WTC11 (cell line): Measurements from ENCODE around the gene C12orf50. TPM values are rescaled to one million over a fixed set of nuclear protein-coding genes. Genes with fewer than 3 reads are reported as not detected.

ENCODE experiments used
- ATAC-seq: fragments of 200-7000 bp; cut with Tn5 transposase; 2 replicates; pipeline ENCODE4 v1.10.0; 2021; ENCODE audit warnings: mild to moderate bottlenecking, moderate library complexity
- CTCF ChIA-PET: fragments of 300-600 bp; sonication (Branson Sonifier 250); formaldehyde crosslinking; loops from one replicate; lab custom pipeline; 2021; ENCODE audit warnings: antibody characterized with exemption; lab: Charles Lee
- POLR2A ChIA-PET: fragments of 350-600 bp; sonication (Branson Sonifier 250); formaldehyde crosslinking; loops from one replicate; lab custom pipeline; 2021; ENCODE audit warnings: antibody characterized with exemption; lab: Charles Lee
- DNase-seq: peaks from one replicate; pipeline ENCODE4 v3.0.0; 2021; ENCODE audit warnings: low spot score
- H3K27ac Mint-ChIP-seq: 2 replicates; pipeline ENCODE4 v1.8.0; 2021; ENCODE audit warnings: mixed read lengths
- H3K27me3 Mint-ChIP-seq: 2 replicates; pipeline ENCODE4 v1.8.0; 2021; ENCODE audit warnings: low read depth, mild to moderate bottlenecking, moderate library complexity, mixed read lengths
- H3K36me3 Mint-ChIP-seq: 2 replicates; pipeline ENCODE4 v1.8.0; 2021; ENCODE audit warnings: mixed read lengths
- H3K4me1 Mint-ChIP-seq: 2 replicates; pipeline ENCODE4 v1.8.0; 2022; ENCODE audit warnings: mixed read lengths
- H3K4me3 Mint-ChIP-seq: 2 replicates; pipeline ENCODE4 v1.8.0; 2021; ENCODE audit warnings: mild to moderate bottlenecking, moderate library complexity, mixed read lengths
- H3K9me3 Mint-ChIP-seq: 2 replicates; pipeline ENCODE4 v1.8.0; 2021; ENCODE audit warnings: mixed read lengths
- AR ChIP-seq: fragments of 250-450 bp; sonication (Bioruptor Pico); IDR thresholded peaks from 2 replicates; pipeline ENCODE4 v1.9.0; 2021; ENCODE audit warnings: mild to moderate bottlenecking
- CREM ChIP-seq: sonication (generic); formaldehyde crosslinking; IDR thresholded peaks from 2 replicates; pipeline ENCODE4 v1.8.1; 2022; ENCODE audit warnings: mild to moderate bottlenecking, missing genetic modification reagents, moderate library complexity
- CTCF ChIP-seq: fragments of 200-600 bp; IDR thresholded peaks from 2 replicates; pipeline ENCODE4 v1.8.0; 2022; ENCODE audit warnings: antibody characterized with exemption
- E2F5 ChIP-seq: sonication (generic); formaldehyde crosslinking; IDR thresholded peaks from 2 replicates; pipeline ENCODE4 v1.8.1; 2022; ENCODE audit warnings: mild to moderate bottlenecking, moderate library complexity, missing genetic modification reagents
- GRHL2 ChIP-seq: fragments of 250-450 bp; sonication (Bioruptor Pico); IDR thresholded peaks from 2 replicates; pipeline ENCODE4 v1.8.0; 2022; ENCODE audit warnings: mild to moderate bottlenecking, moderate library complexity; ENCODE audit not compliant: insufficient replicate concordance, severe bottlenecking
- MXD4 ChIP-seq: fragments of 250-450 bp; sonication (Bioruptor Pico); IDR thresholded peaks from 2 replicates; pipeline ENCODE4 v1.8.0; 2021; ENCODE audit warnings: mild to moderate bottlenecking, moderate library complexity, borderline replicate concordance
- NFE2L1 ChIP-seq: sonication (generic); formaldehyde crosslinking; IDR thresholded peaks from 2 replicates; pipeline ENCODE4 v1.8.1; 2023; ENCODE audit warnings: missing genetic modification reagents
- NR2C2 ChIP-seq: sonication (generic); formaldehyde crosslinking; IDR thresholded peaks from 2 replicates; pipeline ENCODE4 v1.8.0; 2022; ENCODE audit warnings: mild to moderate bottlenecking, missing genetic modification reagents
- OVOL2 ChIP-seq: fragments of 250-450 bp; sonication (Bioruptor Pico); IDR thresholded peaks from 2 replicates; pipeline ENCODE4 v1.9.0; 2021; ENCODE audit warnings: mild to moderate bottlenecking, borderline replicate concordance
- SOX15 ChIP-seq: fragments of 250-450 bp; sonication (Bioruptor Pico); IDR thresholded peaks from 2 replicates; pipeline ENCODE4 v1.9.0; 2021; ENCODE audit warnings: mild to moderate bottlenecking
- TEAD4 ChIP-seq: sonication (generic); formaldehyde crosslinking; IDR thresholded peaks from 2 replicates; pipeline ENCODE4 v1.8.0; 2022; ENCODE audit warnings: mild to moderate bottlenecking, missing genetic modification reagents
- TP53 ChIP-seq: sonication (generic); formaldehyde crosslinking; IDR thresholded peaks from 2 replicates; pipeline ENCODE4 v1.8.1; 2023; ENCODE audit warnings: mild to moderate bottlenecking, missing genetic modification reagents
- ZBTB21 ChIP-seq: sonication (generic); formaldehyde crosslinking; IDR thresholded peaks from 2 replicates; pipeline ENCODE4 v1.8.1; 2023; ENCODE audit warnings: mild to moderate bottlenecking, missing genetic modification reagents, borderline replicate concordance
- ZNF121 ChIP-seq: sonication (generic); formaldehyde crosslinking; IDR thresholded peaks from 2 replicates; pipeline ENCODE4 v1.8.0; 2023; ENCODE audit warnings: missing genetic modification reagents
- ZNF416 ChIP-seq: fragments of 250-450 bp; sonication (Bioruptor Pico); IDR thresholded peaks from 2 replicates; pipeline ENCODE4 v1.9.0; 2021; ENCODE audit warnings: mild to moderate bottlenecking, inconsistent platforms
- total RNA-seq: library from RNA; stranded (reverse); gene quantifications from 3 replicates; pipeline ENCODE4 v1.2.3, GENCODE V29; 2021
- TF ChIP-seq, protein P1 (sequence below): sonication (generic); formaldehyde crosslinking; IDR thresholded peaks from 2 replicates; pipeline ENCODE4 v1.8.1; 2023; ENCODE audit warnings: mild to moderate bottlenecking, missing genetic modification reagents
- TF ChIP-seq, protein P2 (sequence below): sonication (generic); formaldehyde crosslinking; IDR thresholded peaks from 2 replicates; pipeline ENCODE4 v1.8.1; 2022; ENCODE audit warnings: low read depth, mild to moderate bottlenecking, moderate library complexity, missing genetic modification reagents, borderline replicate concordance
- TF ChIP-seq, protein P3 (sequence below): sonication (generic); formaldehyde crosslinking; IDR thresholded peaks from 2 replicates; pipeline ENCODE4 v1.8.0; 2022; ENCODE audit warnings: mild to moderate bottlenecking, missing genetic modification reagents

The C12orf50 gene
- total RNA-seq, 1 experiment from 2014 or later, result not detected

DNA sequence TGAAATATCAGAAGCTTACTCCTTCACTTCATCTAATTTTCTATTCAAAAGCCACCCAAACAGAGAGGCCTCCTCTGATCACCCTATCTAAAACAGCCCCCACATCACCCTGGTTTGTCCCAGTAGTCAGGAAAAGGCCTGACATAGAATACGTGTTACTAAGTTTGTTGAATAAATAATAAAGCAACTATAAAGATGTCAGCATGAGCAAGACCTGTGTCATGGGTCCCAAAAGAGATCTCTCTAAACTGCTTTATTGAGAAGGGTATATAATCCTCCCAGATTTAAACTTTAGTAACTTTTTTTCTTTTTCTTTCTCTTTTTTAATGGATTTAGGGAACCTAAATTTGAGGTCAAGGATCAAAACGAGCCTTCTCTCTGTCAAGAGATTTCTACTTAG is 27.4 kb upstream of the C12orf50 start:
- DNase-seq, result no peak
- Mint-ChIP-seq H3K27me3 (no peaks in the 10 kb centered on the region), H3K27ac (no peak overlapping the region), H3K36me3 (peaks cover 13% of the 10 kb centered on the region; the same call in 1 of the 2 replicates), H3K4me3 (no peak overlapping the region), H3K9me3 (no peaks in the 10 kb centered on the region), H3K4me1 (no peaks in the 10 kb centered on the region)
- no peak for TF ChIP-seq CREM (CRISPR knock-in tag)
- TF ChIP-seq MXD4 (CRISPR knock-in tag), result no peak
- TF ChIP-seq, protein P1, sequence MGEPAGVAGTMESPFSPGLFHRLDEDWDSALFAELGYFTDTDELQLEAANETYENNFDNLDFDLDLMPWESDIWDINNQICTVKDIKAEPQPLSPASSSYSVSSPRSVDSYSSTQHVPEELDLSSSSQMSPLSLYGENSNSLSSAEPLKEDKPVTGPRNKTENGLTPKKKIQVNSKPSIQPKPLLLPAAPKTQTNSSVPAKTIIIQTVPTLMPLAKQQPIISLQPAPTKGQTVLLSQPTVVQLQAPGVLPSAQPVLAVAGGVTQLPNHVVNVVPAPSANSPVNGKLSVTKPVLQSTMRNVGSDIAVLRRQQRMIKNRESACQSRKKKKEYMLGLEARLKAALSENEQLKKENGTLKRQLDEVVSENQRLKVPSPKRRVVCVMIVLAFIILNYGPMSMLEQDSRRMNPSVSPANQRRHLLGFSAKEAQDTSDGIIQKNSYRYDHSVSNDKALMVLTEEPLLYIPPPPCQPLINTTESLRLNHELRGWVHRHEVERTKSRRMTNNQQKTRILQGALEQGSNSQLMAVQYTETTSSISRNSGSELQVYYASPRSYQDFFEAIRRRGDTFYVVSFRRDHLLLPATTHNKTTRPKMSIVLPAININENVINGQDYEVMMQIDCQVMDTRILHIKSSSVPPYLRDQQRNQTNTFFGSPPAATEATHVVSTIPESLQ (CRISPR knock-in tag), result no peak
- no peak for TF ChIP-seq SOX15
- TF ChIP-seq E2F5, result no peak
- TF ChIP-seq AR (CRISPR knock-in tag), result no peak
- TF ChIP-seq CTCF, result no peak
- no peak for TF ChIP-seq GRHL2
- no peak for TF ChIP-seq NFE2L1 (CRISPR knock-in tag)
- TF ChIP-seq OVOL2 (CRISPR knock-in tag), result no peak
- TF ChIP-seq, protein P2, sequence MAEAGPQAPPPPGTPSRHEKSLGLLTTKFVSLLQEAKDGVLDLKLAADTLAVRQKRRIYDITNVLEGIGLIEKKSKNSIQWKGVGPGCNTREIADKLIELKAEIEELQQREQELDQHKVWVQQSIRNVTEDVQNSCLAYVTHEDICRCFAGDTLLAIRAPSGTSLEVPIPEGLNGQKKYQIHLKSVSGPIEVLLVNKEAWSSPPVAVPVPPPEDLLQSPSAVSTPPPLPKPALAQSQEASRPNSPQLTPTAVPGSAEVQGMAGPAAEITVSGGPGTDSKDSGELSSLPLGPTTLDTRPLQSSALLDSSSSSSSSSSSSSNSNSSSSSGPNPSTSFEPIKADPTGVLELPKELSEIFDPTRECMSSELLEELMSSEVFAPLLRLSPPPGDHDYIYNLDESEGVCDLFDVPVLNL (CRISPR knock-in tag), result no peak
- TF ChIP-seq, protein P3, sequence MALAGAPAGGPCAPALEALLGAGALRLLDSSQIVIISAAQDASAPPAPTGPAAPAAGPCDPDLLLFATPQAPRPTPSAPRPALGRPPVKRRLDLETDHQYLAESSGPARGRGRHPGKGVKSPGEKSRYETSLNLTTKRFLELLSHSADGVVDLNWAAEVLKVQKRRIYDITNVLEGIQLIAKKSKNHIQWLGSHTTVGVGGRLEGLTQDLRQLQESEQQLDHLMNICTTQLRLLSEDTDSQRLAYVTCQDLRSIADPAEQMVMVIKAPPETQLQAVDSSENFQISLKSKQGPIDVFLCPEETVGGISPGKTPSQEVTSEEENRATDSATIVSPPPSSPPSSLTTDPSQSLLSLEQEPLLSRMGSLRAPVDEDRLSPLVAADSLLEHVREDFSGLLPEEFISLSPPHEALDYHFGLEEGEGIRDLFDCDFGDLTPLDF (CRISPR knock-in tag), result no peak
- no peak for TF ChIP-seq TEAD4 (CRISPR knock-in tag)
- no peak for TF ChIP-seq ZNF416 (CRISPR knock-in tag)
- TF ChIP-seq NR2C2 (CRISPR knock-in tag), result no peak
- no peak for TF ChIP-seq TP53 (CRISPR knock-in tag)
- TF ChIP-seq ZBTB21, result no peak
- ChIA-PET POLR2A (no interaction called here), CTCF (no interaction called here)
- ATAC-seq, result no peak

DNA sequence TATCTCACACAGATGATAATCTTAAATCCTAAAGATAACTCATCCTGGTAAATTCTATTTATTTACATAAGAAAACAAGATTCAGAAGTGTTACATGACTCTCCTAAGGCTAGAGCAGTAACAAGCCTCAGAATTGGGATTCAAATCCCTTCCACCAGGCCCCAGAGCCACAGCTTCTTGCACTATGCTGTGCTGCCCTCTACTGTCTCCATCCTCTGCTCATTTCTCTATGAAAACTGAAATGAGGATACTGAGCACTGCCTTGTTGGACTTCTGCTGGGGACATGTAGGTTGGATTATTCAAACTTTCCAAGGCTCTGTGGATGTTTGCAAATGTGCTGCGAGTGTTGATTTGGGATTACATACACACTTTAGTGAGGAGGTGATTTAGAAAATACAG is 23.5 kb upstream of the C12orf50 start:
- Mint-ChIP-seq H3K4me1 (no peaks in the 10 kb centered on the region), H3K27me3 (no peaks in the 10 kb centered on the region), H3K9me3 (no peaks in the 10 kb centered on the region), H3K36me3 (peaks cover 10% of the 10 kb centered on the region), H3K27ac (no peak overlapping the region), H3K4me3 (no peak overlapping the region)
- TF ChIP-seq ZNF121 (CRISPR knock-in tag) (no peak), CTCF (0 out of 2 replicates have a peak, but pooled peaks have one; percentile 16)
- peak; percentile 26 for DNase-seq
- ATAC-seq, result peak; percentile 90
- ChIA-PET POLR2A (interaction anchor here (0.6 kb wide), 1 partner anchor 80 kb away, joined by 8 read pairs; no protein-coding TSS in a partner anchor), CTCF (interaction anchor here (1.2 kb wide), 1 partner anchor 103 kb away, joined by 3 read pairs; no protein-coding TSS in a partner anchor)
